ENCODE results near the gene SH3GL3. TPM values are rescaled to one million over a fixed set of nuclear protein-coding genes. Genes with fewer than 3 reads are reported as not detected.

The SH3GL3 gene
- total and polyA plus RNA-seq, 10 donors = 0.06 TPM; not detected in 9

DNA sequence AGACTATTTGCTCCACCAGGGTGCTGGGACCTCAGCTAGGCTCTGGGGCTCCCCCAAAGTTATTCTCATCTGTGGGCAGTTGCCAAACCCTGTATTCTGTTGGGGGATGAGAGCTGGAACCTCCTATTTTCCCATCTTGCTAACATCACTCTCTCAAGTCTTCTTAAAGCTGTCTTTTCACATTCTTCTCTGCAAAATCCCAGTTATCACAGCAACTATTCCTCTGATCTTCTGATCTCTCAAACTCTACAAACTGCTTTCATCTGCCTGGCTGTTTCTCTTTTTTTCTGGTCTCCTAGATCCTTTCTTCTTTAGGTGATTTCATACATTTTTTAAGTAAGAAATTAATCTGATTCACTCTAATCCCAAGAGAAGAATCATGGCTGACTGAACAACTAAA lies 196.1 kb downstream of the SH3GL3 start:
- Histone ChIP-seq H3K4me3 (no peak overlapping the region), H3K4me1 (no peaks in the 10 kb centered on the region), H3K27ac (no peak overlapping the region), H3K9me3 (peaks cover 0 to 36% (median 19%) of the 10 kb centered on the region in 8 donors), H3K36me3 (no peaks in the 10 kb centered on the region), H3K27me3 (replicated peaks in 1 of 7) (peaks cover 0 to 10% (median 0%) of the 10 kb centered on the region in 7 donors)
- no peak for TF ChIP-seq POLR2A (IDR thresholded peaks at IDR 0.05)
- TF ChIP-seq POLR2AphosphoS5 (IDR thresholded peaks at IDR 0.05) = no peak
- TF ChIP-seq, protein P1, sequence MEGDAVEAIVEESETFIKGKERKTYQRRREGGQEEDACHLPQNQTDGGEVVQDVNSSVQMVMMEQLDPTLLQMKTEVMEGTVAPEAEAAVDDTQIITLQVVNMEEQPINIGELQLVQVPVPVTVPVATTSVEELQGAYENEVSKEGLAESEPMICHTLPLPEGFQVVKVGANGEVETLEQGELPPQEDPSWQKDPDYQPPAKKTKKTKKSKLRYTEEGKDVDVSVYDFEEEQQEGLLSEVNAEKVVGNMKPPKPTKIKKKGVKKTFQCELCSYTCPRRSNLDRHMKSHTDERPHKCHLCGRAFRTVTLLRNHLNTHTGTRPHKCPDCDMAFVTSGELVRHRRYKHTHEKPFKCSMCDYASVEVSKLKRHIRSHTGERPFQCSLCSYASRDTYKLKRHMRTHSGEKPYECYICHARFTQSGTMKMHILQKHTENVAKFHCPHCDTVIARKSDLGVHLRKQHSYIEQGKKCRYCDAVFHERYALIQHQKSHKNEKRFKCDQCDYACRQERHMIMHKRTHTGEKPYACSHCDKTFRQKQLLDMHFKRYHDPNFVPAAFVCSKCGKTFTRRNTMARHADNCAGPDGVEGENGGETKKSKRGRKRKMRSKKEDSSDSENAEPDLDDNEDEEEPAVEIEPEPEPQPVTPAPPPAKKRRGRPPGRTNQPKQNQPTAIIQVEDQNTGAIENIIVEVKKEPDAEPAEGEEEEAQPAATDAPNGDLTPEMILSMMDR (IDR thresholded peaks at IDR 0.05 in 8 of 11, conservative IDR thresholded peaks at IDR 0.05 in 3 of 11) = no peak
- no peak for DNase-seq
- intact Hi-C loops (cut with DNase I; ENCODE audit: low total_unique reads) = no loop called here

DNA sequence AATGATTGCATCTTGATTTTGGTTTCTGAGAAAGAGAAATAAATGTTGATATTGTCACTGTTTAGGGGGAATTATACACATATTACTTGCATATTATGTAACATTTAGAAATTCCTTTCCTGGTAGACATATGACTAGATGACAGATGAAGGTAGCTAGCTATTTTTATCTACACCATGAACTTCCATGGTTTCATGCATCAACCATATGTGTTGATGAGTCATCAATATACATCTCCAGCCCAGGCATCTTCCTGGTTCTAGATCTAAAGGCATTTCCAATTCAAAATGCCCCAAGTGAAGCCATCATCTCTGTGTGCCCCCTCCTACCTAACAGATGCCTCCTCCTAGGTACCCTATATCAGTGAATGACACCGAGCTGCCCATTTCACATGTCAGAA lies 197.3 kb downstream of the SH3GL3 start:
- no peaks in the 10 kb centered on the region for H3K4me1 ChIP-seq
- peaks cover 0 to 35% (median 19%) of the 10 kb centered on the region in 8 donors for H3K9me3 ChIP-seq
- no peak for DNase-seq
- no peak overlapping the region for H3K4me3 ChIP-seq
- 78 to 97% (median 88%) methylated on average over 1 of the region's 1 CpG for WGBS, 5 donors
- H3K27ac ChIP-seq = no peak overlapping the region
- intact Hi-C loops (cut with DNase I; ENCODE audit: low total_unique reads) = no loop called here
- peaks cover 0 to 6% (median 0%) of the 10 kb centered on the region in 7 donors for H3K27me3 ChIP-seq (replicated peaks in 1 of 7)
- H3K36me3 ChIP-seq = no peaks in the 10 kb centered on the region
- TF ChIP-seq, protein P1 (IDR thresholded peaks at IDR 0.05 in 8 of 11, conservative IDR thresholded peaks at IDR 0.05 in 3 of 11) = no peak
- no peak for TF ChIP-seq POLR2A (IDR thresholded peaks at IDR 0.05)
- TF ChIP-seq POLR2AphosphoS5 (IDR thresholded peaks at IDR 0.05) = no peak

- Histone ChIP-seq H3K9me3 (no peaks in the 10 kb centered on the region), H3K36me3 (no peaks in the 10 kb centered on the region), H3K4me1 (peaks cover 0 to 12% (median 0%) of the 10 kb centered on the region in 6 donors), H3K4me3 (no peak overlapping the region), H3K27ac (no peak overlapping the region), H3K27me3 (replicated peaks in 1 of 7) (peaks cover 0 to 61% (median 27%) of the 10 kb centered on the region in 7 donors)
- intact Hi-C loops (cut with DNase I; ENCODE audit: low total_unique reads) = no loop called here
- no peak for TF ChIP-seq POLR2A (IDR thresholded peaks at IDR 0.05)
- TF ChIP-seq POLR2AphosphoS5 (IDR thresholded peaks at IDR 0.05) = no peak
- TF ChIP-seq, protein P1 (IDR thresholded peaks at IDR 0.05 in 8 of 11, conservative IDR thresholded peaks at IDR 0.05 in 3 of 11) = no peak
- WGBS, 5 donors = 77 to 88% (median 81%) methylated on average over 2 of the region's 2 CpGs
- DNase-seq = no peak
Measured at GRCh38 chr15:83650831-83651230, 203.7 kb downstream of the SH3GL3 start.

GRCh38 chr15:83651541-83651940 lies 204.4 kb downstream of the SH3GL3 start:
- intact Hi-C loops (cut with DNase I; ENCODE audit: low total_unique reads) = no loop called here
- TF ChIP-seq POLR2A (IDR thresholded peaks at IDR 0.05) = no peak
- TF ChIP-seq, protein P1 (IDR thresholded peaks at IDR 0.05 in 8 of 11, conservative IDR thresholded peaks at IDR 0.05 in 3 of 11) = no peak
- no peak overlapping the region for H3K4me3 ChIP-seq
- 80 to 90% (median 82%) methylated on average over 6 of the region's 6 CpGs for WGBS, 5 donors
- H3K4me1 ChIP-seq = peaks cover 0 to 12% (median 0%) of the 10 kb centered on the region in 6 donors
- H3K9me3 ChIP-seq = no peaks in the 10 kb centered on the region
- H3K36me3 ChIP-seq = no peaks in the 10 kb centered on the region
- no peak overlapping the region for H3K27ac ChIP-seq
- DNase-seq = no peak
- peaks cover 0 to 68% (median 27%) of the 10 kb centered on the region in 7 donors for H3K27me3 ChIP-seq (replicated peaks in 1 of 7)
